ENCODE results near the gene PFKP.
A peak's percentile ranks its signal among the peaks of the same experiment; 100 is the strongest.

Gene PFKP

DNA sequence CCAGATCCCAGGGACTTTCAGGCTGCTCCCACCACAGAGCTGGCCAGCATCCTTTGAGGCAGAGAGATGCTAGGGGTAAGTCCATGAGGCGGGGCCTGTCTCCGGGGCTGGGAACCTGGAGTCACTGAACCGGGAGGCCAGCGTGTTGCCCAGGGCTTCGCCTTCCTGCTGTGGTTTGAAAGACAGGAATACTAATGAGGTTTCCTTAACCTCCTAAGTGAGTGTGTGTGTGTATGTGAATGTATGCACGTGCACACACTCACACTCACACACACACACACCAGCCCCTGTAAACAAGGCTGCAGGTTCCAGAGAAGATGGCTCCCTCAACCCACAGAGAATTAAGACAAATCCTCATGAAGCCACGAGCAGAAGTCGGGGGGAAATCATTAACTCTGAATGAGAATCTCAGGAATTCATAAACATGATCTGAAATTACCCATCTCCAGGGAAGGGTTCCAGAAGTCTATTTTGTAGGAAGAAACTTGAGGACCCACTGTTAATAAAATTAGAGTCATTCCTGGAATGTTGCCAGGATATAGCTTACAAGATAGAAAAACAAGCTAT is 20.3 kb upstream of the PFKP start (continued):
- TF ChIP-seq ZNF433 (tag by site-specific recombination; IDR thresholded peaks at IDR 0.05; ENCODE audit: low read depth), result no peak
- no peak for TF ChIP-seq ZSCAN23 (tag by site-specific recombination; IDR thresholded peaks at IDR 0.05)

DNA sequence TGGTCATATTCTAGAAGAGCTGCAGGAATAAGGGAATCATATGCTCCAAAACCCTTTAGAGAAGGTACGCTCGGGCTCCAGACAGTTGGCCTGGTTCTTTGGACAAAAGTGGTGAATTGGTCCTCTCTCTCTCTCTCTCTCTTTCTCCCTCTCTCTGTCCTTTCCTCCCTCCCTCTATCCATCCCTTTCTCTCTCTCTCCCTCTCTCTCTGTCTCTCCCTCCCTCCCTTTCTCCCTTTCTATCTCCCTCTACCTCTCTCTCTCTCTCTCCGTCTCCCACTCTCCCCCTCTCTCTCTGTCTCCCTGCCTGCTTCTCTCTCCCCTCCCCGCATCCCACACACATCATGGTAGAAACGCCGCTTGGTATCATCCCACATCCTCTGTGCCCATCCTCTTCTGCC is 19.8 kb upstream of the PFKP start:
- H3K36me3 ChIP-seq (ENCODE audit: control insufficient read depth in 2 of 2, insufficient read depth in 1 of 2, low read length in 2 of 2), result no peaks in the 10 kb centered on the region
- no peaks in the 10 kb centered on the region for H3K9me3 ChIP-seq (ENCODE audit: control insufficient read depth, insufficient read depth, low read depth, low read length)
- no peak overlapping the region for H3K27ac ChIP-seq (ENCODE audit: extremely low read depth, low read depth, low read length)
- POLR2A ChIA-PET, result no interaction called here
- no peak overlapping the region for H3K4me3 ChIP-seq (ENCODE audit: low read depth, low read length)
- CTCF ChIA-PET, result interaction anchor here (0.7 to 5.7 kb wide), 2 partner anchors 18 to 118 kb away, joined by 3 to 70 read pairs; no protein-coding TSS in a partner anchor
- TF ChIP-seq ZNF366 (tag by site-specific recombination; conservative IDR thresholded peaks at IDR 0.05) (peak; percentile 71), ZFHX2 (tag by site-specific recombination; conservative IDR thresholded peaks at IDR 0.05) (peak; percentile 15; the same call in 1 of the 2 replicates), ZNF596 (tag by site-specific recombination; IDR thresholded peaks at IDR 0.05) (peak; percentile 91), EGR2 (tag by site-specific recombination; IDR thresholded peaks at IDR 0.05; ENCODE audit: low read depth) (peak; percentile 61; the same call in 1 of the 2 replicates), BCL11B (tag by site-specific recombination; IDR thresholded peaks at IDR 0.05; ENCODE audit: low read depth) (no peak), PRDM1 (tag by site-specific recombination; IDR thresholded peaks at IDR 0.05) (peak; percentile 83)
- H3K4me1 ChIP-seq (ENCODE audit: control insufficient read depth, insufficient read depth, low read length), result no peaks in the 10 kb centered on the region

DNA sequence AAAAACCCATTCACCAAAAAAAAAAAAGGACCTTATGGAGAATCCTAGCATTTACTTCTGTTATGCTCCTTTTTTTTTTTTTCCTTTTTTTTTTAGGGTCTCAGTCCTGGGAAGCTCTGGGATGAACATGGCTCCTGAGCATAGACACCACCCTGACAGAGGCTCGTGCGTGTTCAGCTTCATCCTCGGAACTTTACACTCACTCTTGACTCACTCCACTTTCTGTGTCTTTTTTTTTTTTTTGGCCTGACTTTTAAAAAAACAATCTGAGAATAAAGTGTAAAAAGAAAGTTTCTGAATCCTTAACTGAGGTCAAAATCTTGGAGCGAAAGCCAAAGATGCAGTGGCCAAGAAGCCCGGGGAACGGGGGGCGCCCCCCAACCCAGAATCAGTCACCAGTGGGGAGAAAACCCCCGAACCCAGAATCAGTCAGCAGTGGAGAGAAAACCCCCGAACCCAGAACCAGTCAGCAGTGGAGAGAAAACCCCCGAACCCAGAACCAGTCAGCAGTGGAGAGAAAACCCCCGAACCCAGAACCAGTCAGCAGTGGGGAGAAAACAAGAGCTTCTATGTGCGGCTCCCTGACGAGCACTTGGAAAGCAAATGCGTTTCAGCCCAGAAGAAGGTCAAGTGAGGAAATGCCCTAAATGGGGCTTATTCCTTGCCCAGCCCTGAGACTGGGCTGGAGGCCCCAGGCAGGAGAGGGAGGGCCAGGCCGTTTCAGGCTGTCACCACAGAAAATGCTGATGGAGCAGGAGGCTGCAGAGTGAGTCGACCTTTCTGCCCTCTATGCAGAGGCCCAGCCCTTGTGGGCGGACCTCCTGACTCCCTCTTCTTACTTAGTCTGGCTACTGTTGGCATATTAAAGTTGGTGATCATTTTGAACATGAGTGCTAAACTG is 19.0 kb upstream of the PFKP start:
- ChIA-PET POLR2A (no interaction called here), CTCF (interaction anchor here (0.6 kb wide), 1 partner anchor 15 kb away, joined by 3 read pairs; no protein-coding TSS in a partner anchor)
- no peaks in the 10 kb centered on the region for H3K9me3 ChIP-seq (ENCODE audit: control insufficient read depth, insufficient read depth, low read depth, low read length)
- TF ChIP-seq ZBTB8A (tag by site-specific recombination; IDR thresholded peaks at IDR 0.05), result peak; percentile 39; the same call in 1 of the 2 replicates
- TF ChIP-seq ZNF610 (tag by site-specific recombination; IDR thresholded peaks at IDR 0.05; ENCODE audit: borderline replicate concordance), result no peak
- no peak overlapping the region for H3K27ac ChIP-seq (ENCODE audit: extremely low read depth, low read depth, low read length)
- no peaks in the 10 kb centered on the region for H3K4me1 ChIP-seq (ENCODE audit: control insufficient read depth, insufficient read depth, low read length)
- H3K36me3 ChIP-seq (ENCODE audit: control insufficient read depth in 2 of 2, insufficient read depth in 1 of 2, low read length in 2 of 2), result no peaks in the 10 kb centered on the region
- no peak overlapping the region for H3K4me3 ChIP-seq (ENCODE audit: low read depth, low read length)

DNA sequence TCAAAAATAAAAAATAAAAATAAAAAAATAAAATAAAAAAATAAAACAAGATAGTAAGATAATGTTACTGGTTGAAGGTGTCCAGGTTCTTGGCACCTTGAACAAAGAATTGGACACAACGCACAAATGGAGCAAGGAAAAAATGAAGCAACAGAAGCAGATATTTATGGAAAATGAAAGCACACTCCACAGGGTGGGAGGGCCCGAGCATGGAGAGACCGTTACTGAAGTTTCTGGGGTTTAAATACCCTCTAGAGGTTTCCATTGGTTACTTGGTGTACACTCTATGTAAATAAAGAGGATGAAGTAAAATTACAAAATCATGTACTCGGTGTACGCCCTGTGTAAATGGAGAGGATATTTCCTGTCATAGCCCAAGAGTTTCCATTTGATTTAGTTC is 15.7 kb upstream of the PFKP start:
- TF ChIP-seq, protein P1, sequence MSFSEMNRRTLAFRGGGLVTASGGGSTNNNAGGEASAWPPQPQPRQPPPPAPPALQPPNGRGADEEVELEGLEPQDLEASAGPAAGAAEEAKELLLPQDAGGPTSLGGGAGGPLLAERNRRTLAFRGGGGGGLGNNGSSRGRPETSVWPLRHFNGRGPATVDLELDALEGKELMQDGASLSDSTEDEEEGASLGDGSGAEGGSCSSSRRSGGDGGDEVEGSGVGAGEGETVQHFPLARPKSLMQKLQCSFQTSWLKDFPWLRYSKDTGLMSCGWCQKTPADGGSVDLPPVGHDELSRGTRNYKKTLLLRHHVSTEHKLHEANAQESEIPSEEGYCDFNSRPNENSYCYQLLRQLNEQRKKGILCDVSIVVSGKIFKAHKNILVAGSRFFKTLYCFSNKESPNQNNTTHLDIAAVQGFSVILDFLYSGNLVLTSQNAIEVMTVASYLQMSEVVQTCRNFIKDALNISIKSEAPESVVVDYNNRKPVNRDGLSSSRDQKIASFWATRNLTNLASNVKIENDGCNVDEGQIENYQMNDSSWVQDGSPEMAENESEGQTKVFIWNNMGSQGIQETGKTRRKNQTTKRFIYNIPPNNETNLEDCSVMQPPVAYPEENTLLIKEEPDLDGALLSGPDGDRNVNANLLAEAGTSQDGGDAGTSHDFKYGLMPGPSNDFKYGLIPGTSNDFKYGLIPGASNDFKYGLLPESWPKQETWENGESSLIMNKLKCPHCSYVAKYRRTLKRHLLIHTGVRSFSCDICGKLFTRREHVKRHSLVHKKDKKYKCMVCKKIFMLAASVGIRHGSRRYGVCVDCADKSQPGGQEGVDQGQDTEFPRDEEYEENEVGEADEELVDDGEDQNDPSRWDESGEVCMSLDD (tag by site-specific recombination; IDR thresholded peaks at IDR 0.05), result no peak
- TF ChIP-seq, protein P2, sequence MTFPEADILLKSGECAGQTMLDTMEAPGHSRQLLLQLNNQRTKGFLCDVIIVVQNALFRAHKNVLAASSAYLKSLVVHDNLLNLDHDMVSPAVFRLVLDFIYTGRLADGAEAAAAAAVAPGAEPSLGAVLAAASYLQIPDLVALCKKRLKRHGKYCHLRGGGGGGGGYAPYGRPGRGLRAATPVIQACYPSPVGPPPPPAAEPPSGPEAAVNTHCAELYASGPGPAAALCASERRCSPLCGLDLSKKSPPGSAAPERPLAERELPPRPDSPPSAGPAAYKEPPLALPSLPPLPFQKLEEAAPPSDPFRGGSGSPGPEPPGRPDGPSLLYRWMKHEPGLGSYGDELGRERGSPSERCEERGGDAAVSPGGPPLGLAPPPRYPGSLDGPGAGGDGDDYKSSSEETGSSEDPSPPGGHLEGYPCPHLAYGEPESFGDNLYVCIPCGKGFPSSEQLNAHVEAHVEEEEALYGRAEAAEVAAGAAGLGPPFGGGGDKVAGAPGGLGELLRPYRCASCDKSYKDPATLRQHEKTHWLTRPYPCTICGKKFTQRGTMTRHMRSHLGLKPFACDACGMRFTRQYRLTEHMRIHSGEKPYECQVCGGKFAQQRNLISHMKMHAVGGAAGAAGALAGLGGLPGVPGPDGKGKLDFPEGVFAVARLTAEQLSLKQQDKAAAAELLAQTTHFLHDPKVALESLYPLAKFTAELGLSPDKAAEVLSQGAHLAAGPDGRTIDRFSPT (tag by site-specific recombination; IDR thresholded peaks at IDR 0.05), result no peak
- TF ChIP-seq ZNF776 (tag by site-specific recombination; IDR thresholded peaks at IDR 0.05; ENCODE audit: borderline replicate concordance) (no peak), ZNF510 (tag by site-specific recombination; IDR thresholded peaks at IDR 0.05; ENCODE audit: insufficient replicate concordance) (no peak), ZNF560 (tag by site-specific recombination; IDR thresholded peaks at IDR 0.05; ENCODE audit: borderline replicate concordance) (no peak), ZNF610 (tag by site-specific recombination; IDR thresholded peaks at IDR 0.05; ENCODE audit: borderline replicate concordance) (no peak)
- H3K4me1 ChIP-seq (ENCODE audit: control insufficient read depth, insufficient read depth, low read length), result no peaks in the 10 kb centered on the region
- no peak overlapping the region for H3K27ac ChIP-seq (ENCODE audit: extremely low read depth, low read depth, low read length)
- H3K4me3 ChIP-seq (ENCODE audit: low read depth, low read length), result no peak overlapping the region
- no peaks in the 10 kb centered on the region for H3K36me3 ChIP-seq (ENCODE audit: control insufficient read depth in 2 of 2, insufficient read depth in 1 of 2, low read length in 2 of 2)
- H3K9me3 ChIP-seq (ENCODE audit: control insufficient read depth, insufficient read depth, low read depth, low read length), result no peaks in the 10 kb centered on the region
- ChIA-PET CTCF (interaction anchor here (3.5 kb wide), 1 partner anchor 8 kb away, joined by 18 read pairs; no protein-coding TSS in a partner anchor), POLR2A (no interaction called here)

Data from HEK293 (cell line).